Stimulated activated naive B cell treated with anti-CD40 and anti-IgM and Interleukin-4, amounts not matched to agents 10 μg/mL and 1 μg/mL and 100 μg/mL, for 72 hours (primary cell): ENCODE measurements around the gene GAGE12G.
"Not testable (repeated sequence)": the region's sequence is repeated elsewhere in the genome, so short reads cannot be mapped to it uniquely, and the experiment has no call there.

ENCODE experiments used
- ATAC-seq, 2 donors: fragments of 150-1000 bp; cut with Tn5 transposase; replicated peaks; 2 replicates each; pipeline ENCODE4 v1.10.0; 2021; ENCODE audit warnings: moderate library complexity in 1 of 2
- DNase-seq: peaks from one replicate; pipeline ENCODE4 v3.0.0; 2021
- H3K27ac Mint-ChIP-seq: one replicate; pipeline ENCODE4 v1.8.0; 2022; ENCODE audit warnings: mild to moderate bottlenecking, mixed read lengths
- H3K27me3 Mint-ChIP-seq, 2 donors: one replicate each; pipeline ENCODE4 v1.8.0; 2022; ENCODE audit warnings: mixed read lengths in 2 of 2
- H3K36me3 Mint-ChIP-seq, 2 donors: one replicate each; pipeline ENCODE4 v1.8.0; 2022; ENCODE audit warnings: mixed read lengths in 2 of 2, mild to moderate bottlenecking in 1 of 2
- H3K4me1 Mint-ChIP-seq, 2 donors: one replicate each; pipeline ENCODE4 v1.8.0; 2022; ENCODE audit warnings: mixed read lengths in 2 of 2, mild to moderate bottlenecking in 1 of 2
- H3K4me3 Mint-ChIP-seq, 2 donors: one replicate each; pipeline ENCODE4 v1.8.0; 2022; ENCODE audit warnings: mild to moderate bottlenecking in 2 of 2, mixed read lengths in 2 of 2, moderate library complexity in 1 of 2
- H3K9me3 Mint-ChIP-seq, 2 donors: one replicate each; pipeline ENCODE4 v1.8.0; 2022; ENCODE audit warnings: mixed read lengths in 2 of 2, mild to moderate bottlenecking in 1 of 2

Gene GAGE12G, protein sequence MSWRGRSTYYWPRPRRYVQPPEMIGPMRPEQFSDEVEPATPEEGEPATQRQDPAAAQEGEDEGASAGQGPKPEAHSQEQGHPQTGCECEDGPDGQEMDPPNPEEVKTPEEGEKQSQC

GRCh38 chrX:49570100-49570499 lies at the start of gene GAGE12G:
GAGE12G (plus strand) TSS chrX:49570400; CDS start chrX:49571555, 1,155 bp downstream.
- not testable (repeated sequence) for H3K9me3 Mint-ChIP-seq, DNase-seq, H3K27me3 Mint-ChIP-seq, H3K36me3 Mint-ChIP-seq, H3K4me3 Mint-ChIP-seq, ATAC-seq, H3K4me1 Mint-ChIP-seq, H3K27ac Mint-ChIP-seq

- H3K27me3 Mint-ChIP-seq, H3K36me3 Mint-ChIP-seq, ATAC-seq, H3K4me3 Mint-ChIP-seq, H3K9me3 Mint-ChIP-seq, DNase-seq, H3K27ac Mint-ChIP-seq, H3K4me1 Mint-ChIP-seq: not testable (repeated sequence)
Measured at GRCh38 chrX:49531877-49532276, 38.3 kb upstream of the GAGE12G start, which contains the start of gene GAGE12C. GAGE12C (plus strand) TSS chrX:49532177; CDS start chrX:49533332, 1,155 bp downstream.

GRCh38 chrX:49541433-49541832 lies 28.8 kb upstream of the GAGE12G start, which contains the start of gene GAGE12D:
GAGE12D (plus strand) TSS chrX:49541733; CDS start chrX:49542888, 1,155 bp downstream.
- H3K4me1 Mint-ChIP-seq, H3K27me3 Mint-ChIP-seq, H3K9me3 Mint-ChIP-seq, DNase-seq, H3K36me3 Mint-ChIP-seq, H3K27ac Mint-ChIP-seq, ATAC-seq, H3K4me3 Mint-ChIP-seq: not testable (repeated sequence)

GRCh38 chrX:49550989-49551388 lies 19.2 kb upstream of the GAGE12G start, which contains the start of gene GAGE12E:
GAGE12E (plus strand) TSS chrX:49551289; CDS start chrX:49552444, 1,155 bp downstream.
- not testable (repeated sequence) for H3K27ac Mint-ChIP-seq, H3K9me3 Mint-ChIP-seq, H3K27me3 Mint-ChIP-seq, H3K4me3 Mint-ChIP-seq, H3K4me1 Mint-ChIP-seq, H3K36me3 Mint-ChIP-seq, DNase-seq, ATAC-seq

DNA sequence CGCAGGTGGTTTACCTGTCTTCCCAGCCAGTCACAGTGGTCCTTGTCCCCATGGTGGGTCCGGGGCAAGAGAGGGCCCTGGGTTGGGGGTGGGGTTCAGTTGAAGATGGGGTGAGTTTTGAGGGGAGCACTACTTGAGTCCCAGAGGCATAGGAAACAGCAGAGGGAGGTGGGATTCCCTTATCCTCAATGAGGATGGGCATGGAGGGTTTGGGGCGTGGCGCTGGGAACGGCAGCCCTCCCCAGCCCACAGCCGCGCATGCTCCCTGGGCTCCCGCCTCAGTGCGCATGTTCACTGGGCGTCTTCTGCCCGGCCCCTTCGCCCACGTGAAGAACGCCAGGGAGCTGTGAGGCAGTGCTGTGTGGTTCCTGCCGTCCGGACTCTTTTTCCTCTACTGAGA lies 9.7 kb upstream of the GAGE12G start, which contains the start of gene GAGE12F:
Gene GAGE12F, plus strand, starts transcription at position 301 of the 400 bp plus-strand sequence. CDS start 1,155 bp downstream, outside the sequence.
- not testable (repeated sequence) for H3K4me3 Mint-ChIP-seq, H3K27me3 Mint-ChIP-seq, H3K27ac Mint-ChIP-seq, H3K36me3 Mint-ChIP-seq, DNase-seq, ATAC-seq, H3K4me1 Mint-ChIP-seq, H3K9me3 Mint-ChIP-seq

DNA sequence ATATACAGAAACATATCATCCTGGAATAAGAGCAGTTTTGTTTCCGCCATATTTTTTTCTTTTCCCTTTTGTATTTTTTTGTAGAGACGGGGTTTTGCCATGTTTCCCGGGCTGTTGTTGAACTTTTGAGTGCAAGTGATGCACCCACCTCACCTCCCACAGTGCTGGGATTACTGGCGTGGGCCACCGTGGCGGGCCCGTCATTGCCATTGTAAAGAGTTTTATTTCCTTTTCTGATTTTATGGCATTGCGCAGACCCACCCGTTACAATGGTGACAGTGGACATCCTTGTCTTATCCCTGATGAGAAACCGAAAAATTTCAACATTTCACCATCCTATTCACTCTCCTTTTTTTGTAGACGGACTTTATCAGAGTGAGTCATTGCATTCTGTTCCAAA lies 1.5 kb upstream of the GAGE12G start:
- not testable (repeated sequence) for H3K4me1 Mint-ChIP-seq, H3K27ac Mint-ChIP-seq, ATAC-seq, H3K4me3 Mint-ChIP-seq, H3K27me3 Mint-ChIP-seq, DNase-seq, H3K36me3 Mint-ChIP-seq, H3K9me3 Mint-ChIP-seq

DNA sequence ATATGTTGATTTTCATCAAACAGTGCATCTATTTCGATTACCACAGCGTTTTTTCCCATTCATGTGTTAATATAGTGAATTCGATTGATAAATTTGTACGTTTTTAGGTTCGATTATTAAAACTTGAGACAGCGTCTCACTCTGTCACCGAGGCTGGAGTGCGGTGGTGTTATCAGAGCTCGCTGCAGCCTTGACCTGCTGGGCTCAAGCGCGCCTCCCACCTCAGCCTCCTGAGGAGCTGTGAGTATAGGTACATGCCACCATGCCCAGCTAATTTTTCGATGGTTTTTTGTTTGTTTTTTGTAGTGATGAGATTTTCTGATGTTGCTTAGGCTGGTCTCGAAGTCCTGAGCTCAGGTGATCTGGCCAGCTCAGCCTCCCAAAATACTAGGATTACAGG lies 1.0 kb upstream of the GAGE12G start:
- ATAC-seq, H3K27ac Mint-ChIP-seq, H3K36me3 Mint-ChIP-seq, H3K27me3 Mint-ChIP-seq, H3K9me3 Mint-ChIP-seq, DNase-seq, H3K4me3 Mint-ChIP-seq, H3K4me1 Mint-ChIP-seq: not testable (repeated sequence)

DNA sequence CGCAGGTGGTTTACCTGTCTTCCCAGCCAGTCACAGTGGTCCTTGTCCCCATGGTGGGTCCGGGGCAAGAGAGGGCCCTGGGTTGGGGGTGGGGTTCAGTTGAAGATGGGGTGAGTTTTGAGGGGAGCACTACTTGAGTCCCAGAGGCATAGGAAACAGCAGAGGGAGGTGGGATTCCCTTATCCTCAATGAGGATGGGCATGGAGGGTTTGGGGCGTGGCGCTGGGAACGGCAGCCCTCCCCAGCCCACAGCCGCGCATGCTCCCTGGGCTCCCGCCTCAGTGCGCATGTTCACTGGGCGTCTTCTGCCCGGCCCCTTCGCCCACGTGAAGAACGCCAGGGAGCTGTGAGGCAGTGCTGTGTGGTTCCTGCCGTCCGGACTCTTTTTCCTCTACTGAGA lies 9.4 kb downstream of the GAGE12G start, which contains the start of gene GAGE12H:
Gene GAGE12H, plus strand, starts transcription at position 301 of the 400 bp plus-strand sequence. CDS start 1,155 bp downstream, outside the sequence.
- not testable (repeated sequence) for DNase-seq, H3K4me3 Mint-ChIP-seq, H3K4me1 Mint-ChIP-seq, H3K36me3 Mint-ChIP-seq, H3K9me3 Mint-ChIP-seq, ATAC-seq, H3K27me3 Mint-ChIP-seq, H3K27ac Mint-ChIP-seq

DNA sequence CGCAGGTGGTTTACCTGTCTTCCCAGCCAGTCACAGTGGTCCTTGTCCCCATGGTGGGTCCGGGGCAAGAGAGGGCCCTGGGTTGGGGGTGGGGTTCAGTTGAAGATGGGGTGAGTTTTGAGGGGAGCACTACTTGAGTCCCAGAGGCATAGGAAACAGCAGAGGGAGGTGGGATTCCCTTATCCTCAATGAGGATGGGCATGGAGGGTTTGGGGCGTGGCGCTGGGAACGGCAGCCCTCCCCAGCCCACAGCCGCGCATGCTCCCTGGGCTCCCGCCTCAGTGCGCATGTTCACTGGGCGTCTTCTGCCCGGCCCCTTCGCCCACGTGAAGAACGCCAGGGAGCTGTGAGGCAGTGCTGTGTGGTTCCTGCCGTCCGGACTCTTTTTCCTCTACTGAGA lies 19.0 kb downstream of the GAGE12G start, which contains the start of gene GAGE2A:
Gene GAGE2A, plus strand, starts transcription at position 301 of the 400 bp plus-strand sequence. CDS start 1,155 bp downstream, outside the sequence.
- H3K27ac Mint-ChIP-seq = not testable (repeated sequence)

GRCh38 chrX:49589769-49590478 lies 19.7 kb downstream of the GAGE12G start:
- not testable (repeated sequence) for H3K4me1 Mint-ChIP-seq, H3K4me3 Mint-ChIP-seq

More for the DNA sequence above, 19.0 kb downstream of the GAGE12G start, which contains the start of gene GAGE2A:
- H3K36me3 Mint-ChIP-seq, H3K27me3 Mint-ChIP-seq, H3K4me1 Mint-ChIP-seq, DNase-seq, H3K9me3 Mint-ChIP-seq, H3K4me3 Mint-ChIP-seq, ATAC-seq: not testable (repeated sequence)

DNA sequence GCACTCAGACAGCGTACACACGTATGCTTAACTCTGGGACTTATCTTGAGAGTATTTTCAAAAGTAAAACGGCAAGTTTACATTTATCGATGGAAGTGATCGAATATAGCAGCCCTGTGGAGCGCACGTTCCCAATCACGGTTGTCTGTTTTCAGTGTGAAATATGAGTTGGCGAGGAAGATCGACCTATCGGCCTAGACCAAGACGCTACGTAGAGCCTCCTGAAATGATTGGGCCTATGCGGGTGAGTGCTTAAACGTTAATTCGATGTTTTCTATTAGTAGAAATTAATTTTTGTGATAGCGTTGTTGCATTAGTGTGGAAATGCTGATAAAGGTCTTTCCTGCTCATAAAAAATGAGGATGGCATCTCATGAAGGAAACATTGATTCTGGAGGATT lies 20.3 kb downstream of the GAGE12G start:
- not testable (repeated sequence) for ATAC-seq, H3K36me3 Mint-ChIP-seq, DNase-seq, H3K4me3 Mint-ChIP-seq, H3K27ac Mint-ChIP-seq, H3K27me3 Mint-ChIP-seq, H3K9me3 Mint-ChIP-seq, H3K4me1 Mint-ChIP-seq

More at GRCh38 chrX:49589769-49590478, 19.7 kb downstream of the GAGE12G start:
- not testable (repeated sequence) for H3K36me3 Mint-ChIP-seq, ATAC-seq, H3K27ac Mint-ChIP-seq, H3K9me3 Mint-ChIP-seq, H3K27me3 Mint-ChIP-seq
- DNase-seq = peak; percentile 5

GRCh38 chrX:49598720-49599119 lies 28.5 kb downstream of the GAGE12G start, which contains the start of gene GAGE1:
GAGE1 (plus strand) TSS chrX:49599020; CDS start chrX:49600175, 1,155 bp downstream.
- H3K9me3 Mint-ChIP-seq, H3K27me3 Mint-ChIP-seq, H3K4me3 Mint-ChIP-seq, ATAC-seq, DNase-seq, H3K4me1 Mint-ChIP-seq, H3K36me3 Mint-ChIP-seq, H3K27ac Mint-ChIP-seq: not testable (repeated sequence)

GRCh38 chrX:49610718-49611310 lies 40.6 kb downstream of the GAGE12G start:
- Mint-ChIP-seq H3K27ac (no peak overlapping the region), H3K4me3 (no peak overlapping the region), H3K4me1 (no peaks in the 10 kb centered on the region), H3K36me3 (no peaks in the 10 kb centered on the region), H3K9me3 (no peaks in the 10 kb centered on the region), H3K27me3 (peaks cover 4 to 6% of the 10 kb centered on the region in 2 donors)
- DNase-seq (no peak), ATAC-seq (no peak)

GRCh38 chrX:49618574-49618973 lies 48.4 kb downstream of the GAGE12G start:
- DNase-seq (no peak), ATAC-seq (no peak)
- Mint-ChIP-seq H3K9me3 (peaks cover 0 to 2% of the 10 kb centered on the region in 2 donors), H3K27me3 (peaks cover 3 to 6% of the 10 kb centered on the region in 2 donors), H3K36me3 (no peaks in the 10 kb centered on the region), H3K4me3 (no peak overlapping the region), H3K4me1 (no peaks in the 10 kb centered on the region), H3K27ac (no peak overlapping the region)
